ENCODE results near the gene HNRNPH1.

HNRNPH1 gene

DNA sequence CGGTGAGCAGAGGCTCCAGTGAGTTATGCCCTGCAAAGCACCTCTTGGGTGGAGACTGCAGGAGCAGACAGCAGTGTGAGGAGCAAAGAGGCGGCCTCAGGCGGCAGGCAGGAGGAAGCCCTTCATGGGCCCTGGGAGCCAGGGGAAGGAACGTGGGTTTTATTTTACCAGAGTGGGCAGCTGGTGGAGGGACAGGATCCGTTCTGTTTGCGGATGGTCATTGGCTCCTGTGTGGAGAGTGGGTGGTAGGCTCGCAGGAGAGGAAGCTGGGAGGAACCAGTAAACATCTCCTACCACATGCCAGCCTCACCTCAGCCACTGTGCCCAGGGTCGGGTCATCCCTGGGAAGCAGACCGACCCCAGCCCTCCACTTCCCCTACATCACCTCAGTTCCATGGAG, 24.4 kb downstream of the HNRNPH1 start:
- TF ChIP-seq PAX5 (IDR thresholded peaks at IDR 0.05; ENCODE audit: insufficient read depth, low read length, severe bottlenecking) = no peak
- no peak for TF ChIP-seq SPI1 (IDR thresholded peaks at IDR 0.05; ENCODE audit: low read depth, low read length)
- no peak for TF ChIP-seq POLR2A (IDR thresholded peaks at IDR 0.05; ENCODE audit: low read depth, low read length)
- TF ChIP-seq POU2F2 (IDR thresholded peaks at IDR 0.05; ENCODE audit: low read depth, low read length) = no peak
- FAIRE-seq (no peak), DNase-seq (ENCODE audit: insufficient read length, low spot score) (no peak)

DNA sequence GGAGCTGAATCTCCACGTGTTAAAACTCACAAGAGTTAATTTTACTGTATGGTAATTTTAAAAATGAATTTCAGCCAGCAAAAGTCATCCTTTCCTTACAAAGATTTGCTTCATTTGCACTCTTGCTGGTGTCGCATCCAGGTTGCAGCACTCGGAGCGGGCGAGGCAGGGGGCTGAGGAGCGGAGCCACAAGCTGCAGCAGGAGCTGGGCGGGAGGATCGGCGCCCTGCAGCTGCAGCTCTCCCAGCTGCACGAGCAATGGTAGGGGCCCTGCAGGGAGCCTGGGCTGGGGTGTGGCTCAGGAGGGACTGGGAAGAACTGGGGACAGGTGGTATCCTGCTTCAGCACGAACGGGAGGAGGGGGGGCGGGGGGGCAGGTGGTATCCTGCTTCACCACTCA, 27.1 kb downstream of the HNRNPH1 start:
- DNase-seq (ENCODE audit: insufficient read length, low spot score) (no peak), FAIRE-seq (no peak)
- TF ChIP-seq POU2F2 (IDR thresholded peaks at IDR 0.05; ENCODE audit: low read depth, low read length) (no peak), POLR2AphosphoS5 (IDR thresholded peaks at IDR 0.05; ENCODE audit: low read depth, low read length) (no peak), SPI1 (IDR thresholded peaks at IDR 0.05; ENCODE audit: low read depth, low read length) (no peak), PAX5 (IDR thresholded peaks at IDR 0.05; ENCODE audit: insufficient read depth, low read length, severe bottlenecking) (no peak), POLR2A (IDR thresholded peaks at IDR 0.05; ENCODE audit: low read depth, low read length) (no peak), TAF1 (IDR thresholded peaks at IDR 0.05; ENCODE audit: low read depth, low read length) (no peak)

DNA sequence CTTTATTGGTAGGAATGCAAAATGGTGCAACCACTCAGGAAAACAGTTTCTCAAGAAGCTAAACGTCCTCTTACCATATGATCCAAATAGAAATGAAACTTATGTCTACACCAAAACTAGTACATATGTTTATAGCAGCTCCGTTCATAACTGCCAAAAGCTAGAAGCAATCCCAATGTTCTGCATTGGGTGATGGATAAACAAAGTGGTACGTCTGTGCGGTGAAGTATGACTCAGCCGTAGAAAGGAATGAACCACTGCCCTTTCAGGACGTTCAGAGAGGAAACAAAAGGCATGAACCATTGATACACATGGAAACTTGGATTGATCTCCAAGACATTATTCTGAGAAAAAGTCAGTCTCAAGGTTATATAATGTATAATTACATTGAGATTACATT, 27.6 kb downstream of the HNRNPH1 start:
- DNase-seq (ENCODE audit: insufficient read length, low spot score) = no peak
- TF ChIP-seq POU2F2 (IDR thresholded peaks at IDR 0.05; ENCODE audit: low read depth, low read length) (no peak), POLR2A (IDR thresholded peaks at IDR 0.05; ENCODE audit: low read depth, low read length) (no peak), PAX5 (IDR thresholded peaks at IDR 0.05; ENCODE audit: insufficient read depth, low read length, severe bottlenecking) (no peak), TAF1 (IDR thresholded peaks at IDR 0.05; ENCODE audit: low read depth, low read length) (no peak), POLR2AphosphoS5 (IDR thresholded peaks at IDR 0.05; ENCODE audit: low read depth, low read length) (no peak), SPI1 (IDR thresholded peaks at IDR 0.05; ENCODE audit: low read depth, low read length) (no peak)
- no peak for FAIRE-seq

DNA sequence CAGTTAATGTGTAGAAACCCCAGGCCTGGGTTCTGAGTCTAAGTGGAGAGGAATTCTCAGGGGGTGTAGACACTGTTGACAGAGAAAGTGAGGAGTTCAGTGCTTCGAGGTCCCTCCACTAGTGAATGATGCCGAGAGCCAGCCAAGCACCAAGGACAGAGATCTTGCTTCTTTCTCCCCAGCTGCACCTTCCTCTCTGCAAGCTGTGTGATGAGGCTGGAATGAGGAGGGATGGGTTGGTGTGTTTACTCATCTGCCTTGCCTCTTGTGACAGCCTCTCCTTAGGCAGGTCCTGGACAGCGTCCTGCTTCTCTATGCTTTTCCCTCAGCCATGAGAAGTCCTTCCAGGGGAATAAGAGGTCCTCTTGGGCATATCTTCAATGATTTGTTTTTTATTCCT, 35.3 kb downstream of the HNRNPH1 start:
- DNase-seq (ENCODE audit: insufficient read length, low spot score) (no peak), FAIRE-seq (no peak)
- TF ChIP-seq POU2F2 (IDR thresholded peaks at IDR 0.05; ENCODE audit: low read depth, low read length) (no peak), SPI1 (IDR thresholded peaks at IDR 0.05; ENCODE audit: low read depth, low read length) (no peak), PAX5 (IDR thresholded peaks at IDR 0.05; ENCODE audit: insufficient read depth, low read length, severe bottlenecking) (no peak), POLR2AphosphoS5 (IDR thresholded peaks at IDR 0.05; ENCODE audit: low read depth, low read length) (no peak), POLR2A (IDR thresholded peaks at IDR 0.05; ENCODE audit: low read depth, low read length) (no peak), TAF1 (IDR thresholded peaks at IDR 0.05; ENCODE audit: low read depth, low read length) (no peak)

- FAIRE-seq (no peak), DNase-seq (ENCODE audit: insufficient read length, low spot score) (no peak)
- TF ChIP-seq POLR2AphosphoS5 (IDR thresholded peaks at IDR 0.05; ENCODE audit: low read depth, low read length) (no peak), POLR2A (IDR thresholded peaks at IDR 0.05; ENCODE audit: low read depth, low read length) (no peak), SPI1 (IDR thresholded peaks at IDR 0.05; ENCODE audit: low read depth, low read length) (no peak), POU2F2 (IDR thresholded peaks at IDR 0.05; ENCODE audit: low read depth, low read length) (no peak), PAX5 (IDR thresholded peaks at IDR 0.05; ENCODE audit: insufficient read depth, low read length, severe bottlenecking) (no peak), TAF1 (IDR thresholded peaks at IDR 0.05; ENCODE audit: low read depth, low read length) (no peak)
These were observed 37.5 kb downstream of the HNRNPH1 start for GRCh38 chr5:179585941-179586401.

DNA sequence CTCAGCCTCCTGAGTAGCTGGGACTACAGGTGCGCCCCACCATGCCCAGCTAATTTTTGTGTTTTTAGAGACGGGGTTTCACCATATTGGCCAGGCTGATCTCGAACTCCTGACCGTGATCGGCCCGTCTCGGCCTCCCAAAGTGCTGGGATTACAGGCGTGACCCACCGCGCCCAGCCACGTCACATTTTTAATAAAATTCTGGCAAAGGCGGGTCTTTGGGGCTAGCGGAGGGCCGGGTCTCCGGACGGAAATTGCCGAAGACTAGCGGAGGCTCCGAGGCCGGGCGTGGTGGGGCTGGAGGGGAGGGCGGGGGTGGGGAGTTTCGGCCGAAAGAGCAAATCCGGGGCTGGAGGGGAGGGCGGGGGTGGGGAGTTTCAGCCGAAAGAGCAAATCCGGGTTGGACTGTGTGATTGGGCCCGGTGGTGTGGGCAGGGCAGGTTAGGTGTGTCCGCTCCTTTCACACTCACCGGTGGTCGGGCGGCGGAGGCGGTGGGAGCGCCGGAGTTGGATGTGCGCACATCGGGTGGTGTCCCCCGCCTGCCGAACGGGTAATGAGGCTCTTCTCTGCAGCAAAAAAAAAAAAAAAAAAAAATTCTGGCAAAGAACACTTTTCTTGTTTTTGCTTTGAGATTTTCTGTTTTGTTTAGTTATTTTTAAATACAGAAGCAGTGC, 46.0 kb downstream of the HNRNPH1 start:
- no peak for FAIRE-seq
- TF ChIP-seq SPI1 (IDR thresholded peaks at IDR 0.05; ENCODE audit: low read depth, low read length) = no peak
- no peak for TF ChIP-seq POLR2AphosphoS5 (IDR thresholded peaks at IDR 0.05; ENCODE audit: low read depth, low read length)
- TF ChIP-seq POLR2A (IDR thresholded peaks at IDR 0.05; ENCODE audit: low read depth, low read length) = no peak
- TF ChIP-seq POU2F2 (IDR thresholded peaks at IDR 0.05; ENCODE audit: low read depth, low read length) = no peak
- TF ChIP-seq PAX5 (IDR thresholded peaks at IDR 0.05; ENCODE audit: insufficient read depth, low read length, severe bottlenecking) = no peak
- no peak for TF ChIP-seq TAF1 (IDR thresholded peaks at IDR 0.05; ENCODE audit: low read depth, low read length)
- no peak for DNase-seq (ENCODE audit: insufficient read length, low spot score)

GRCh38 chr5:179572386-179572785, 51.1 kb downstream of the HNRNPH1 start:
- FAIRE-seq = no peak

GRCh38 chr5:179568721-179569120, 54.8 kb downstream of the HNRNPH1 start:
- no peak for FAIRE-seq
- DNase-seq (ENCODE audit: insufficient read length, low spot score) = no peak
- no peak for TF ChIP-seq POLR2AphosphoS5 (IDR thresholded peaks at IDR 0.05; ENCODE audit: low read depth, low read length)
- no peak for TF ChIP-seq PAX5 (IDR thresholded peaks at IDR 0.05; ENCODE audit: insufficient read depth, low read length, severe bottlenecking)
- no peak for TF ChIP-seq TAF1 (IDR thresholded peaks at IDR 0.05; ENCODE audit: low read depth, low read length)
- TF ChIP-seq POU2F2 (IDR thresholded peaks at IDR 0.05; ENCODE audit: low read depth, low read length) = no peak
- TF ChIP-seq SPI1 (IDR thresholded peaks at IDR 0.05; ENCODE audit: low read depth, low read length) = no peak

More at GRCh38 chr5:179572386-179572785, 51.1 kb downstream of the HNRNPH1 start:
- no peak for DNase-seq (ENCODE audit: insufficient read length, low spot score)
- TF ChIP-seq POU2F2 (IDR thresholded peaks at IDR 0.05; ENCODE audit: low read depth, low read length) (no peak), TAF1 (IDR thresholded peaks at IDR 0.05; ENCODE audit: low read depth, low read length) (no peak), POLR2AphosphoS5 (IDR thresholded peaks at IDR 0.05; ENCODE audit: low read depth, low read length) (no peak), SPI1 (IDR thresholded peaks at IDR 0.05; ENCODE audit: low read depth, low read length) (no peak), POLR2A (IDR thresholded peaks at IDR 0.05; ENCODE audit: low read depth, low read length) (no peak), PAX5 (IDR thresholded peaks at IDR 0.05; ENCODE audit: insufficient read depth, low read length, severe bottlenecking) (no peak)

- TF ChIP-seq POU2F2 (IDR thresholded peaks at IDR 0.05; ENCODE audit: low read depth, low read length) = no peak
- TF ChIP-seq PAX5 (IDR thresholded peaks at IDR 0.05; ENCODE audit: insufficient read depth, low read length, severe bottlenecking) = no peak
- no peak for TF ChIP-seq POLR2A (IDR thresholded peaks at IDR 0.05; ENCODE audit: low read depth, low read length)
- no peak for TF ChIP-seq SPI1 (IDR thresholded peaks at IDR 0.05; ENCODE audit: low read depth, low read length)
- TF ChIP-seq POLR2AphosphoS5 (IDR thresholded peaks at IDR 0.05; ENCODE audit: low read depth, low read length) = no peak
- no peak for FAIRE-seq
- DNase-seq (ENCODE audit: insufficient read length, low spot score) = no peak
These were observed 58.9 kb downstream of the HNRNPH1 start for GRCh38 chr5:179564526-179564925.

Measured in GM12891 (cell line).